AG10803 (cell line): ENCODE data around the gene FAM98A.
A peak's percentile ranks its signal among the peaks of the same experiment; 100 is the strongest.

ENCODE experiments used
- DNase-seq: peaks from one replicate; pipeline ENCODE4 v3.0.0; 2010; ENCODE audit warnings: low read depth
- H3K4me3 ChIP-seq: 2 replicates; pipeline ENCODE4 v1.5.1; 2011; ENCODE audit warnings: mild to moderate bottlenecking, low read length, control low read depth
- TF ChIP-seq, protein P1 (sequence below): conservative IDR thresholded peaks from 2 replicates; pipeline ENCODE4 v1.5.1; 2011; ENCODE audit warnings: mild to moderate bottlenecking, low read length, control low read depth, inconsistent platforms

The FAM98A gene

GRCh38 chr2:33607251-33607721 lies 8.2 kb upstream of the FAM98A start:
- no peak overlapping the region for H3K4me3 ChIP-seq
- DNase-seq = no peak
- TF ChIP-seq, protein P1, sequence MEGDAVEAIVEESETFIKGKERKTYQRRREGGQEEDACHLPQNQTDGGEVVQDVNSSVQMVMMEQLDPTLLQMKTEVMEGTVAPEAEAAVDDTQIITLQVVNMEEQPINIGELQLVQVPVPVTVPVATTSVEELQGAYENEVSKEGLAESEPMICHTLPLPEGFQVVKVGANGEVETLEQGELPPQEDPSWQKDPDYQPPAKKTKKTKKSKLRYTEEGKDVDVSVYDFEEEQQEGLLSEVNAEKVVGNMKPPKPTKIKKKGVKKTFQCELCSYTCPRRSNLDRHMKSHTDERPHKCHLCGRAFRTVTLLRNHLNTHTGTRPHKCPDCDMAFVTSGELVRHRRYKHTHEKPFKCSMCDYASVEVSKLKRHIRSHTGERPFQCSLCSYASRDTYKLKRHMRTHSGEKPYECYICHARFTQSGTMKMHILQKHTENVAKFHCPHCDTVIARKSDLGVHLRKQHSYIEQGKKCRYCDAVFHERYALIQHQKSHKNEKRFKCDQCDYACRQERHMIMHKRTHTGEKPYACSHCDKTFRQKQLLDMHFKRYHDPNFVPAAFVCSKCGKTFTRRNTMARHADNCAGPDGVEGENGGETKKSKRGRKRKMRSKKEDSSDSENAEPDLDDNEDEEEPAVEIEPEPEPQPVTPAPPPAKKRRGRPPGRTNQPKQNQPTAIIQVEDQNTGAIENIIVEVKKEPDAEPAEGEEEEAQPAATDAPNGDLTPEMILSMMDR = no peak

DNA sequence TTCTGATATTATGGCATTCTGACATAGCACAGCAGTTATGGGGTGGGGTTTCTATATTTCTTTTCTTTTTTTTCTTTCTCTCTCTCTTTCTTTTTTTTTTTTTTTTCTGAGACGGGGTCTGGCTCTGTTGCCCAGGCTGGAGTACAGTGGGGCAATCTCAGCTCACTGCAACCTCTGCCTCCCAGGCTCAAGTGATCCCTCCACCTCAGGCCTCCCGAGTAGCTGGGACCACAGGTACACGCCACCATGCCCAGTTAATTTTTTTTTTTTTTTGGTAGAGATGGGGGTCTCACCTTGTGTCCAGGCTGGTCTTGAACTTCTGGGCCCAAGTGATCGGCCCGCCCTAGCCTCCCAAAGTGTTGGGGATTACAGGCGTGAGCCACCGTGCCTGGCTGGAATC lies 7.5 kb upstream of the FAM98A start:
- no peak overlapping the region for H3K4me3 ChIP-seq
- TF ChIP-seq, protein P1 = no peak
- no peak for DNase-seq

DNA sequence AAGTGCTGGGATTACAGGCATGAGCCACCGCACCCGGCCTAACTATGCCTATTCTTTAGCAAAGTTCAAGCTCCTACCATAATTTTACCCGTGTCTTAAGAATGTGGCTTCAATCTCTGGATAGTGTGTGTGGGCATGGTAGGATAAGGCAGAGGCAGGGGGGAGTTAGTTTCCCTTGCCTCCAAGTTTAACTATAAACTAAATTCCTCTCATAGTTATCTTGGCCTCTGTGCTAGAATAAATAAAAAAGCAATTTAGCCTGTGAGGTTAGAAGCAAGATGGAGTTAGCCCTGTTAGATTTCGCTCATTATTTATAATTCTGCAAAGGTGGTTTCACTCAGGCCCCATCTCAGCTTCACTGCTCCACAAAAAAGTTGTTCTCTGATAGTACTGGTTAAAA lies 7.0 kb upstream of the FAM98A start:
- no peak for DNase-seq
- TF ChIP-seq, protein P1 = no peak
- H3K4me3 ChIP-seq = no peak overlapping the region

- no peak overlapping the region for H3K4me3 ChIP-seq
- DNase-seq = no peak
- TF ChIP-seq, protein P1 = no peak
These were observed 6.0 kb upstream of the FAM98A start for GRCh38 chr2:33605056-33605455.

DNA sequence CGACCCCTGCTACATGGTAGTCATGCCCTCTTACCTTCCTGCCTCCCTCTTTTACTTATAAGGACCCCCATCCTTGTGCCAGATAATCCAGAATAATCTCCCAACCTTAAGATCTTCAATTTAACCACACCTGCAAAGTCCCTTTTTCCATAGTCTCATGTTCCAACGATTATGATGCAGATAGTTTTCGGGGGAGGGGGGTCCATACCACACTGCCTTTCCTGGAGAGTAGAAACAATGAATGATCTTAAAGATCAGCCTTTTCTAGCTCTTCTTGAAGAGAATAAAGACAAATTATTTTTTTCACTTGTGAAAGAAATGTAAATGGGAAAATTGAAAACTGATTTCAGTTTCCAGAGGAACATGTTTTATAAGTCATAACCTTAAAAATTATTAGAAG lies 4.3 kb upstream of the FAM98A start:
- H3K4me3 ChIP-seq = no peak overlapping the region
- no peak for DNase-seq
- TF ChIP-seq, protein P1 = no peak

DNA sequence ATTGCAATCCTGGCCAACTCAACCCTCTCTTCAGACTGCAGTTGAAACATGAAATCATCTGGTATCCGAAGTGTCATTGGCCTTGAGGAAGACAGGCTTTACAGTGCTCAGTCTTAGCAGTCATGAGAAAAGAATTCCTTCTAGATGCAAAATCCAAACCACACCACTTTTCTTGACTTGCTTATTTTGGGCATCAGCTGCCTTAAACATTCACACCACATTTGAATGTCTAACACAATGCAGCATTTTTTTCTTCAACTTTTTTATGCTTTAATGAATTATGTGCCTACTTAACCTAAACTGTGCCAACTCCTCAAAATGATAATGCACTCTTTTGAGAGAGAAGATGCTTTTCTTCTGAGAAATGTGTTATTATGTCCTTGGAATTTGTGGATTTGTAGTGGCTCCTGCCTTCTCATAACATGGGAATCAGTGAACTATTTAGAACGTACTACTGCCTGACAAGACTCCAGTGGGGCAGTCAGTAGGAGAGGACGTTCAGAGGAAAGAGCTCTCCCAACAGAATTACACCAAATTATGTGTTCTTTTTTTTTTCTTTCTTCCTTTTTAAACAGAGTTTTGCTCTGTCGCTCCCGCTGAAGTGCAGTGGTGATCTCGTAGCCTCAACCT lies 3.2 kb upstream of the FAM98A start:
- TF ChIP-seq, protein P1 = no peak
- DNase-seq = peak; percentile 90
- no peak overlapping the region for H3K4me3 ChIP-seq

DNA sequence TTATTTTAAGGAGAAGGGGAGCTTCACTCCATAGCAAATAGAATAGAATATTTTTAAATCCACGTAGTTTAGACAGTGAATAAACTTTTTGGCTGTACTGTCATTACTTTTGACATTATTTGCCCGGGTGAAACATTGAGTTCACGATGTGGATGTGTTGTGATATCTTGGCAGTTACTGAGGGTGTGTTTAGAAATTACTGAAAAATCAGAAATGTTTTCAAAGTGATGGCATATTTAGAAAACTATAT lies 769 bp upstream of the FAM98A start:
- peak overlapping the region; percentile 86 for H3K4me3 ChIP-seq
- no peak for DNase-seq
- TF ChIP-seq, protein P1 = no peak
